Liver (tissue), 9 donors: ENCODE measurements around the gene DMXL2. TPM values are rescaled to one million over a fixed set of nuclear protein-coding genes. Genes with fewer than 3 reads are reported as not detected.

ENCODE experiments used
- DNase-seq: peaks from one replicate; pipeline ENCODE4 v3.0.0-alpha.2; 2017; ENCODE audit warnings: low spot score
- H3K27ac ChIP-seq, 2 donors: one replicate each; pipeline ENCODE4 v1.7.0; 2013; ENCODE audit warnings: inconsistent platforms in 2 of 2, low read length in 2 of 2, control low read depth in 1 of 2, low read depth in 1 of 2, mild to moderate bottlenecking in 1 of 2
- H3K27me3 ChIP-seq, 4 donors: one replicate each; pipeline versions ENCODE4 v1.6.1 to v1.7.0; 2013; ENCODE audit warnings: low read length in 3 of 4, inconsistent platforms in 1 of 4, mild to moderate bottlenecking in 1 of 4, moderate library complexity in 1 of 4; ENCODE audit not compliant: control insufficient read depth in 4 of 4, insufficient read depth in 4 of 4
- H3K36me3 ChIP-seq, 4 donors: one replicate each; pipeline versions ENCODE4 v1.6.1 to v1.7.0; 2013; ENCODE audit warnings: low read length in 3 of 4, mild to moderate bottlenecking in 3 of 4, low read depth in 1 of 4, moderate library complexity in 1 of 4; ENCODE audit not compliant: control insufficient read depth in 4 of 4, insufficient read depth in 3 of 4
- H3K4me1 ChIP-seq, 4 donors: one replicate each; pipeline versions ENCODE4 v1.6.1 to v1.7.0; 2013; ENCODE audit warnings: low read length in 3 of 4, mild to moderate bottlenecking in 3 of 4, moderate library complexity in 1 of 4; ENCODE audit not compliant: control insufficient read depth in 4 of 4, insufficient read depth in 4 of 4
- H3K4me3 ChIP-seq, 3 donors: one replicate each; pipeline versions ENCODE4 v1.6.1 to v1.7.0; 2013; ENCODE audit warnings: low read length in 3 of 3, control low read depth in 1 of 3, low read depth in 1 of 3, mild to moderate bottlenecking in 1 of 3
- H3K9ac ChIP-seq, 2 donors: one replicate each; pipeline ENCODE4 v1.7.0; 2013; ENCODE audit warnings: low read length in 2 of 2, mild to moderate bottlenecking in 2 of 2, moderate library complexity in 2 of 2, control low read depth in 1 of 2, low read depth in 1 of 2
- H3K9me3 ChIP-seq, 4 donors: one replicate each; pipeline versions ENCODE4 v1.6.1 to v1.7.0; 2013; ENCODE audit warnings: low read length in 3 of 4; ENCODE audit not compliant: control insufficient read depth in 4 of 4
- EGR1 ChIP-seq, 2 donors: IDR thresholded peaks; 2 replicates each; pipeline ENCODE4 v1.6.1; 2016 to 2018; ENCODE audit warnings: antibody characterized with exemption in 2 of 2, low read depth in 2 of 2
- FOXA1 ChIP-seq: IDR thresholded peaks from 2 replicates; pipeline ENCODE4 v1.6.1; 2016; ENCODE audit warnings: antibody characterized with exemption
- FOXA2 ChIP-seq: IDR thresholded peaks from 2 replicates; pipeline ENCODE4 v1.6.1; 2016; ENCODE audit warnings: antibody characterized with exemption
- GABPA ChIP-seq, 2 donors: IDR thresholded peaks in 1 of 2; conservative IDR thresholded peaks in 1 of 2; 2 replicates each; pipeline ENCODE4 v1.6.1; 2016; ENCODE audit warnings: antibody characterized with exemption in 2 of 2, mild to moderate bottlenecking in 1 of 2, moderate library complexity in 1 of 2
- HNF4A ChIP-seq, 2 donors: conservative IDR thresholded peaks; 2 replicates each; pipeline ENCODE4 v1.6.1; 2016; ENCODE audit warnings: antibody characterized with exemption in 2 of 2, mild to moderate bottlenecking in 2 of 2
- HNF4G ChIP-seq: IDR thresholded peaks from 2 replicates; pipeline ENCODE4 v1.6.1; 2016; ENCODE audit warnings: antibody characterized with exemption
- JUND ChIP-seq, 2 donors: IDR thresholded peaks; 2 replicates each; pipeline ENCODE4 v1.6.1; 2016; ENCODE audit warnings: antibody characterized with exemption in 2 of 2
- MAX ChIP-seq: IDR thresholded peaks from 2 replicates; pipeline ENCODE4 v1.6.1; 2016; ENCODE audit warnings: antibody characterized with exemption
- NR2F2 ChIP-seq: IDR thresholded peaks from 2 replicates; pipeline ENCODE4 v1.6.1; 2016; ENCODE audit warnings: antibody characterized with exemption
- RAD21 ChIP-seq, 2 donors: IDR thresholded peaks; 2 replicates each; pipeline ENCODE4 v1.6.1; 2016; ENCODE audit warnings: antibody characterized with exemption in 2 of 2, mild to moderate bottlenecking in 2 of 2
- REST ChIP-seq: IDR thresholded peaks from 2 replicates; pipeline ENCODE4 v1.6.1; 2016; ENCODE audit warnings: antibody characterized with exemption, mild to moderate bottlenecking
- RXRA ChIP-seq, 2 donors: IDR thresholded peaks; 2 replicates each; pipeline ENCODE4 v1.6.1; 2017 to 2018; ENCODE audit warnings: antibody characterized with exemption in 2 of 2, mild to moderate bottlenecking in 1 of 2
- SP1 ChIP-seq: IDR thresholded peaks from 2 replicates; pipeline ENCODE4 v1.6.1; 2018; ENCODE audit warnings: antibody characterized with exemption, mild to moderate bottlenecking
- TAF1 ChIP-seq: conservative IDR thresholded peaks from 2 replicates; pipeline ENCODE4 v1.6.1; 2016; ENCODE audit warnings: antibody characterized with exemption, mild to moderate bottlenecking
- YY1 ChIP-seq: IDR thresholded peaks from 2 replicates; pipeline ENCODE4 v1.6.1; 2016; ENCODE audit warnings: antibody characterized with exemption, mild to moderate bottlenecking
- ZBTB33 ChIP-seq: IDR thresholded peaks from 2 replicates; pipeline ENCODE4 v1.6.1; 2016; ENCODE audit warnings: antibody characterized with exemption
- WGBS: extraction: QIAGEN DNeasy Blood & Tissue Kit; methylation state at CpG from one replicate; pipeline ENCODE4 v1.1.7; 2013; 5-methylcytosine and 5-hydroxymethylcytosine counted together
- polyA plus RNA-seq, 2 donors: library from polyadenylated mRNA; stranded (reverse) in 1 of 2; unstranded in 1 of 2; fragments of 200-250 nt in 1 of 2; fragments of >200 nt in 1 of 2; fragmentation: Nextera tagmentation in 1 of 2; extraction: Ambion mirVana in 1 of 2; gene quantifications; one replicate each; pipeline versions ENCODE4 v1.2.1 to v1.2.3, GENCODE V29; 2013 to 2015
- total RNA-seq, 2 donors: library from RNA; depleted of rRNA; stranded (reverse); fragments of >200 nt; gene quantifications; one replicate each; pipeline ENCODE4 v1.2.3, GENCODE V29; 2014
- TF ChIP-seq, protein P1 (sequence below): IDR thresholded peaks from 2 replicates; pipeline ENCODE4 v1.6.1; 2016; ENCODE audit warnings: antibody characterized with exemption
- TF ChIP-seq, protein P2 (sequence below): fragments of 150-350 bp; IDR thresholded peaks from 2 replicates; pipeline ENCODE4 v1.5.1; 2017; ENCODE audit warnings: improper control_type of control experiment, low read depth, low read length; ENCODE audit not compliant: missing input control
- donor health status: healthy.
- donor health status: healthy.
- donor health status: healthy.
- donor health status: healthy.
- donor health status: healthy.

The DMXL2 gene
- total and polyA plus RNA-seq, 4 donors = 3.4 to 58.5 (median 17.6) TPM

GRCh38 chr15:51603002-51603401 is 19.6 kb downstream of the DMXL2 start:
- H3K9me3 ChIP-seq = no peaks in the 10 kb centered on the region
- no peak overlapping the region for H3K27ac ChIP-seq
- no peak overlapping the region for H3K4me3 ChIP-seq
- no peak for DNase-seq
- H3K27me3 ChIP-seq = no peaks in the 10 kb centered on the region
- no peaks in the 10 kb centered on the region for H3K36me3 ChIP-seq
- H3K9ac ChIP-seq = no peak overlapping the region
- no peak for TF ChIP-seq NR2F2
- TF ChIP-seq ZBTB33 = no peak
- no peak for TF ChIP-seq TAF1
- TF ChIP-seq REST = no peak
- TF ChIP-seq HNF4A (conservative IDR thresholded peaks at IDR 0.05) = no peak
- TF ChIP-seq RAD21 (IDR thresholded peaks at IDR 0.05) = no peak
- no peak for TF ChIP-seq FOXA2
- TF ChIP-seq YY1 = no peak
- no peak for TF ChIP-seq FOXA1
- no peak for TF ChIP-seq EGR1 (IDR thresholded peaks at IDR 0.05; ENCODE audit: low read depth in 2 of 2)
- TF ChIP-seq, protein P1, sequence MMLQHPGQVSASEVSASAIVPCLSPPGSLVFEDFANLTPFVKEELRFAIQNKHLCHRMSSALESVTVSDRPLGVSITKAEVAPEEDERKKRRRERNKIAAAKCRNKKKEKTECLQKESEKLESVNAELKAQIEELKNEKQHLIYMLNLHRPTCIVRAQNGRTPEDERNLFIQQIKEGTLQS = no peak
- no peak for TF ChIP-seq MAX
- no peaks in the 10 kb centered on the region for H3K4me1 ChIP-seq
- WGBS = 96% methylated on average over 2 of the region's 2 CpGs

GRCh38 chr15:51602484-51602883 is 20.1 kb downstream of the DMXL2 start:
- Histone ChIP-seq H3K4me3 (no peak overlapping the region), H3K27ac (no peak overlapping the region), H3K36me3 (no peaks in the 10 kb centered on the region), H3K9me3 (no peaks in the 10 kb centered on the region), H3K27me3 (no peaks in the 10 kb centered on the region), H3K9ac (no peak overlapping the region), H3K4me1 (no peaks in the 10 kb centered on the region)
- 65% methylated on average over 3 of the region's 3 CpGs for WGBS
- no peak for DNase-seq
- TF ChIP-seq ZBTB33 (no peak), RXRA (IDR thresholded peaks at IDR 0.05) (no peak), HNF4A (conservative IDR thresholded peaks at IDR 0.05) (no peak), JUND (IDR thresholded peaks at IDR 0.05) (no peak), SP1 (no peak), GABPA (IDR thresholded peaks at IDR 0.05 in 1 of 2, conservative IDR thresholded peaks at IDR 0.05 in 1 of 2) (no peak), EGR1 (IDR thresholded peaks at IDR 0.05; ENCODE audit: low read depth in 2 of 2) (no peak), RAD21 (IDR thresholded peaks at IDR 0.05) (no peak), HNF4G (no peak), TAF1 (no peak), FOXA2 (no peak), YY1 (no peak), FOXA1 (no peak), NR2F2 (no peak), REST (no peak)
- TF ChIP-seq, protein P1 = no peak
- TF ChIP-seq, protein P2, sequence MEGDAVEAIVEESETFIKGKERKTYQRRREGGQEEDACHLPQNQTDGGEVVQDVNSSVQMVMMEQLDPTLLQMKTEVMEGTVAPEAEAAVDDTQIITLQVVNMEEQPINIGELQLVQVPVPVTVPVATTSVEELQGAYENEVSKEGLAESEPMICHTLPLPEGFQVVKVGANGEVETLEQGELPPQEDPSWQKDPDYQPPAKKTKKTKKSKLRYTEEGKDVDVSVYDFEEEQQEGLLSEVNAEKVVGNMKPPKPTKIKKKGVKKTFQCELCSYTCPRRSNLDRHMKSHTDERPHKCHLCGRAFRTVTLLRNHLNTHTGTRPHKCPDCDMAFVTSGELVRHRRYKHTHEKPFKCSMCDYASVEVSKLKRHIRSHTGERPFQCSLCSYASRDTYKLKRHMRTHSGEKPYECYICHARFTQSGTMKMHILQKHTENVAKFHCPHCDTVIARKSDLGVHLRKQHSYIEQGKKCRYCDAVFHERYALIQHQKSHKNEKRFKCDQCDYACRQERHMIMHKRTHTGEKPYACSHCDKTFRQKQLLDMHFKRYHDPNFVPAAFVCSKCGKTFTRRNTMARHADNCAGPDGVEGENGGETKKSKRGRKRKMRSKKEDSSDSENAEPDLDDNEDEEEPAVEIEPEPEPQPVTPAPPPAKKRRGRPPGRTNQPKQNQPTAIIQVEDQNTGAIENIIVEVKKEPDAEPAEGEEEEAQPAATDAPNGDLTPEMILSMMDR = no peak
